GM19043 (cell line): ENCODE measurements around the gene EARS2.

ENCODE experiments used
- ATAC-seq: cut with Tn5 transposase; IDR thresholded peaks from one replicate; pipeline ENCODE4 v1.9.1; 2021; ENCODE audit warnings: low read depth; ENCODE audit not compliant: unreplicated experiment

Gene EARS2

DNA sequence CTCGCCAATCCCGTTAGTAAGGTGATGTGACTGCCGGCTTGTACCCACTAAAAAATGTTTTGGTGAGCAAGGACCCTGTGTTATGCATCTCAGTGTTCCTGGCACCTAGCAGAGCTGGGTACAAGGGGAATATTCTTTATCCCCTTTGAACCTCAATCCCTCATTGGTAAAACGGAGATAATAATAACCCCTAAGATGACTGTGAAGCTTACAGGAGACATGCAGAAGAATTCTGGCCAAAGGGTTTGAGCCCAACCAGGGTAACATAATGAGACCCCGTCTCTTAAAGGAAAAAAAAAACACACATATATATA is 47.8 kb downstream of the EARS2 start:
- ATAC-seq, result no peak

DNA sequence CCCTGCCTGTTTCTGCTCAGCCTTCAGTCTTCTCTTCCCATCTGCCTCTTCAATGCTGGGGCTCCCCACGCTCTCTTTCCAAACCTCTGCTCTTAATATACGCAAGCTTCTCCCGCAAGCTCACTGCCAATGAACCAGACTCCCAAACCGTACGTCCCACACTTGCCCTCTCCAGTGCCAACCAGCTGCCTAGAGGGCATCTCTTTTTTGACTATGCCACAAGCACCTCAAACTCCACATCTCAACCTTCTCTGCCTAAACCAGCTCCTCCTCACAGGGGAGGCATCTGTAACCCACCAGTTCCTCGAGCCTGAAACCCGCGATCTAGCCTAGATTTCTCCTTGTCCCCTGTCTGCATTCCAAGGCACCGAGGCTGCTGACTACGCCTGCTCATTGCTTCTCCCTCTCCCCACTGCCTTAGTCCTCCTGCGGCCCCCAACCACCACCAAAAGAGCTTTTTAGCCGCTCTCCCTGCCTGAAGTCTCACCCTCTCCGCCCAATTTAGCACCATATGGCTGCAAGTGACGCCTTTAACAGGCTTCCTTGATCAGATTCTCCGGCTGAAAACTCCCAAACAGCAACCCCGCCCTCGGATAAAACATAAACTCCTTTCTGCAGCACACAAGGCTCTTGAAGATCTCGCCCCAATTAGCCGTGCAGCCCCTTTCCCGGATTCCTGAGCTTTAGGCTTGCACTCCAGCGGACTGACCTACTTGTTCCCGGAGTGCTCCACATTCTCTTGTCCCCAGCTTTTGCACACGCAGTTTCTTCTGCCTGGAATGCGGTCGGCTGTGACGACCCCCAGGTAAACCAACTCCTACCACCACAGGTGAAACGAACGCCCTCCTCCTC is 48.3 kb downstream of the EARS2 start:
- ATAC-seq, result no peak

DNA sequence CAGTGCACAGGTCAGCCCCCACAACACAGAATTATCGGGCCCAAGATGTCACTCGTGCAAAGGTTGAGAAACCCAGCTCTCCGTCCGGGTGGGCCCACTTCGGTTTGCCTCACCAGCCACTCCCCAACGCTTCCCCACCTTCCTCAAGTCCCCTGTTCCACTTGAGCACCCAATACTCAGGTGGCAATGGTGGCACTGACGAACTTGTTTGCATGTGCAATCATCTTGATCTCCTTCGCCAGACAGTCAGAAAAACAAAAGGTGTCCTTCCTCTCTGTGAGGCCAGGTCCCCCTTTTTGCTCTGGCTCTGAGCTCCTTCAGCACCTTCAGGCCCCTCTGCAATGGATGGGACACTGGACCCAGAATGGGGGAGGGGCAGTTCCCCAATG is 50.5 kb downstream of the EARS2 start:
- ATAC-seq, result no peak

DNA sequence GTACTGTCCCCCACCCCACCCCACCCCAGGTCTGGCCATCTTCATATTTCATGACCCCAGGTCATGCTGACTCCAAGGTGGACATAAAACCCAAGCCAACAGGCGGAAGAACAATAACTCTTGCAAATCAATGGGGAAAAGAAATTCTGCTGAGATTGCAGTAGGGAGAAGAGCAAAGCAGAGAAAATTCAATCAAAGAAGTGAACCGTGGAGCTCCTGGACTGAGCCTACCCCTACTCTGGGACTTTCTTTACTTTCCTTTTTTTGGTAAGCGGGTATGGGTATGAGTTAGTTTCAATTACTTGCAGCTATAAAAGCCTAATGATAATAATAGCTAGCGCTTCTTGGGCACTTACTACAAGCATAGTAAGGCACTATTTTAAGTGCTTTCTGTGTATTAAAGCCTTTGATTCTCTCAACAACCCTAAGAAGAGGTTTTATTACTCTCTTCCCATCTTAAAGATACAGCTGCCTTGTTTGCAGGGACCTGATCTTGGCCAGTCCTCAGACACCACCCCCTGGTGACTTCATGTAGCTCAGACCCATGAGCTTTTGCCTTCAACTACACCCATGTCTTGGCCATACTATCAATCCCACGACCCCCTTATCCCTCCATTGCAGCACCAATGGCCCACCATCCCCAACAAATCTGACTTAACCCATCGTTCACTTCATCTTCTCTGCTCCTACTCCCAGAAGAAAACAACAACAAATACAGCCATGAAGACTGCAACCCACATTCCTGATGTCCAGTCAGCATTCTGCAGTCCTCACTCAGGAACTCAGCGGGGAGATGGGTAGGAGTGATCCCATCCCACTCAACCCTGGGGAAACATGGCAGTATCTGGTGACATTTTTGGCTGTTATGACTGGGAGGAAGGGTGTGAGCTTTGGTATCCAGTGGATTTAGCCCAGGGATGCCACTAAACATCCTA is 51.2 kb downstream of the EARS2 start:
- no peak for ATAC-seq

DNA sequence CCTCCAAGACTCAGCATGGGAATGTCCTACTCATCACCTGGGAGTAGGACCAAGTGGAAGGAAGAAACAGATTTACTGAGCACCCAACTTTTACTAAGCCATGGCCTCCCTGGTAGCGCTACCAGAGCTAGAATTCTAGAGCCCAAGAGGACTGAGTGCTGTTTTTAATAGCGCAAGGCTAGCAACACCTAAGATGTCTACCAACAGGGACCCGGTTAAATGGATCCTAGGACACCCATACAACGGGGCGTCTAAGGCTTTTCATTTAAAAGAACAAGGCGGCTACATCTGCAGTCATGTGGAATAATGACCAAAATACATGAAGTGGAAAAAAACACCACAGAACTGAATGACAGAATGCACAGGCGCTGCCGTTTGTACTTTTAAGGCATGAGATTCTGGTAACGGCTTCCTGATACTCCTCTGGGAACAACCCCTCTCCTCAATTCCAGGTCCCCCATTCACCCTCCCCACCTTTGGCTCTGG is 51.9 kb downstream of the EARS2 start:
- peak; percentile 8 for ATAC-seq

DNA sequence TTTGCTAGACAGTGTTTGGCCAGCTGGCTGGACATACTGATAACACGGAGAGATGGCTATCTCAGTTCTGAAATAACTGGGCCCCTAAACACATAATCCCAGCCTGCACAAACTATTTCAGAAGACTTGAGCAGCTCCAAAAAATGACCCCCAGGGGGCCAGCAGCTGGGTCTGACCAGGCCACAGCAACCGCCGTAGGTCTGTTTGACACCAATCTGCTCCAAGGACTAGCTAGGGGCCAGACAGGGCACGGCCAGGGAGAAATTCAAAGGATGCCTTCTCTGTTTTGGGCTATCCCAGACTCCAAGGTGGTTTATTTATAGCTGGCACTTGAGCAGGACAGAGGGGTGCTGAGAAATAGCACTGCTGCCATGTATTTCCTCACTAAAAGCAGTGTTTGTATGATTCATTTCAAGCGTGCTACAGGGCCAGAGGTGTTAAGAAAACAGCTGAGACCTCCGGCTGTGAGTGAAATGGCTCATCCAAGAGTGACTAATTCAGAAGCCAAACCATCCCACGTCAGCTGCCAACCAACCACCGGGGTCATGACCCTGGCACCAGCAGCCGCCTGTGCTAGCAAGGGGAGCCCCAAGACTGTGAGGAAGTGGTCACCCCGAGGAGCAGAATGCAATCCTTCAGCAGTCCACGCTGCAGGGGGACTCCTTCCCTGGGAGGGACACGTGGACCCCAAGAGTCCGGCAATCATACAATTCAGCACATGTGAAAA is 52.5 kb downstream of the EARS2 start:
- peak; percentile 74 for ATAC-seq

DNA sequence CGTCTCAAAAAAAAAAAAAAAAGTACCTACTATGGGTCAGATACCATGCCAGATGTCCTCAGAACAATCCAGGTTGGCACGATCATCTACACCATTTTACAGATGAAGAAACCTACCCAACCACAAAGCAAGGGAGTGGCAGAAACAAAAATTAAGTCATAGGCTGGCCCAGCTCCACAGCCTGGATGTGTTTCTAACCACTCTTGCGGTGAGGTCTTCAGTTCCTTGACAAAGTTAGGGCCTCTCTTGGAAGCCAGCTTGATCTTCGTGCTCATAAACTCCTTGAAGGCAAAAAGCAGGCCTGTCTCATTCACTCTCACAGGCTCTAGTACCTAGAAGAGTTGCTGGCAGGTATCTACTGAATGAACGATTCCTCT is 53.1 kb downstream of the EARS2 start:
- ATAC-seq, result no peak

DNA sequence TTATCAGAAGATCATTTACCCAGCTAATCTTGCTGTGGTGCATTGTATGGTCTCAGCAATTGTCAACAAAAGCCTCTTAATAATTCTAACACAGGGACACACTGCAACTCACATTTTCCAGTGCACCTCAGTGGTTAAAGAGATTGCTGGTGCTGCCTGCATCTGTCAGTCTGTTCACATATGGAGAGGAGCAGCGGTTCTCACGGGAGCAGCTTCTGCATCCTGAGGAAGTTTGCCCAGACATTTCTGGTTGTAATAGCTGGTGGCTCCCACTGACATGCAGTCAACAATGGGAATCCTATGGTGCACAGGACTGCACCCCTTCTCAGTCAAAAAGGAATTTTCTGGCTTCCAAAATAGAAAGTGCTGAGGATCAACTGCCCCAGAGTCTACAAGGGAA is 54.7 kb downstream of the EARS2 start:
- ATAC-seq, result no peak

DNA sequence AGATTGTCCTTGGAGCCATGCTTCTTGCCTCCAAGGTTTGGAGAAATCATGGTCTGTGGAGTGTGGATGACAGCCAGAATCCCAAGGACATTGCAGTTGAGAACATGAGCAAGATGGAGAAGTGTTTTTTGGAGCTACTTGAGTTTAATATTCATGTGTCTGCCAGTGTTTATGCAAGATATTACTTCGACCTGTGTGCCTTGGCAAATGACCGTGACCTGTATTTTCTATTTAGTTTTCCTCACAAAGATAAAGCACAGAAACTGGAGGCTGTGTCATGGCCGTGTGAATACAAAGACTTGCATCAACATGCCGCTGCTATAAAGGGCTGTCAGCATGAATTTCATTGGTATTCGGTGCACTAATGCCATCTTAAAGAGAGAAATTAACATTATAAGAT is 55.9 kb downstream of the EARS2 start:
- ATAC-seq, result no peak

DNA sequence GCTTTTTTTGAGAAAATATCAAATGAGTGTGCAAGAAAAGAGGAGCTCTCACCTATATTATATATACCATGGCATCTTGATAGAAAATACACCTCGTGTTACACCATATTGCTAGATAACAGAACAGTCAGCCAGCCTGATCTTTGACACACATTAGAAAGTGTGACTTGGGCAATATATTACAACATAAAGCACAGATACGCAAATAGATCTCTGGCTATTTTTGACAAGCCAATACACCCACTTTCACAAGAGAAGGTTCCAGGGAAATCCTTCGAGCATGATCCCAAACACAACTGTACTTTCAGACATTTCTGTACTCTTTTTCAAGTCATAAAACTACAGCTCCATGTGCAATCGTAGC is 56.3 kb downstream of the EARS2 start:
- ATAC-seq, result no peak

DNA sequence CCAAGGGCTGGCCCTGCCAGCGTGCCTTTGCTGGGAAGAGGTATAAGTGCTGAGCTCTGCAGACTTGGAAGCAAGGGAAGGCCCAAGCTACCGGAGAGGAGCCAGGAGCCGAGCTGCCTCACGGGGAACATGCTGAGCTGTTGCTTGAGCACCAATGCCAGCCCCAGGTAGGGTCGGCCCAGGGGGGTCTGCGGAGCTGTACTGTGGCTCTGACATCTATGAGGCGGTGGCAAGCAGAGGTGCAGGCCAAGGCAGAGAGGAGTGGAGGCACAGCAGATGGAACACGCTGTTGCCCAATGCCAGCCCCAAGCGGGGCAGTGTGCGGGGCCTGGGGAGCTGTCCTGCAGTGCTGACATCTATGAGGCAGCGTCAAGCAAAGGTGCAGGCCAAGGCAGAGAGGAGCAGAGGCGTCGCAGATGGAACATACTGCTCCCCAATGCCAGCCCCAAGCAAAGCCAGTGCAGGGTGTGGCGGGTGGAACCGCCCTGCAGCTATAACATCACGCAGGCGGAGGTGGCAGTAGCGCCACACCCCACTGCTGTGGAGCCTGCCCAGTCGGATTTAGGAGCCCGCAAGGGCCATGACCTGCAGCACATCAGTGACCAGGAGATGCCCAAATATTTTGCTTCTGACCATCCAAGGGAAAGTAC is 56.8 kb downstream of the EARS2 start:
- no peak for ATAC-seq

DNA sequence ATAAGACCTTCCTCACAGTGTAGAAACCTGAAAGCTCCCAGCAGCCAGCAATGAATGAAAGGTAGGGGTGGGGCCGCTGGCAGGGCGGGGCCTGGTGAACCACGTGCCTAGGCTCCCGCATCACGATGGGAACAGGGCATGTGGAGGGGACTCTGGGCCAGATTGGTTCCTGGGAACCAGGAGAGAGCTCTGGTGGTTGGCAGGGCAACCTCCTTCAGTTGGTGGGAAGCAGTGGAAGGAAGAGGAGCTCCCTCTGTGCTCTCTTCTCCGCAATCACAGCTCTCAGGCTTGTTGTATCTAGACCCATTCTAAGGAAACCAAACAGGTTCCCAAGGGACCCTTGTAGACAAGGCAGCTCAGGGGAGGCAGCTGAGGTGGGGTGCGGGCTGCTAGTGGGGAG is 57.3 kb downstream of the EARS2 start:
- no peak for ATAC-seq

DNA sequence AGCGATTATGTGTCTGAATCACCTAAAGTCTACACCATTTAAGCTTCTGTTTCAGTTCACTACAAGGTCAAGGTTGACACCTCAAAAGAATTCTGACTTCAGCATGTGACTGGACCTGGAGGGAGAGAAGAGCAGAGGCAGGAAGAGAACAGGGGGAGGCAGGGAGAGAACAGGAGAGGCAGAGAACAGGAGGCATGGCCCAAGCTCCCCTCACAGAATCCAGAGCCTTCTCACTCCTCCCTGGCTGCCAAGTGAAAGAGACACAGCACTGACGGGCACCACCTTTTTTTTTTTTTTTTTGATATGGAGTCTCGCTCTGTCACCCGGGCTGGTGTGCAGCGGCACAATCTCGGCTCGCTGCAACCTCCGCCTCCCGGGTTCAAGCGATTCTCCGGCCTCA is 58.3 kb downstream of the EARS2 start:
- no peak for ATAC-seq

DNA sequence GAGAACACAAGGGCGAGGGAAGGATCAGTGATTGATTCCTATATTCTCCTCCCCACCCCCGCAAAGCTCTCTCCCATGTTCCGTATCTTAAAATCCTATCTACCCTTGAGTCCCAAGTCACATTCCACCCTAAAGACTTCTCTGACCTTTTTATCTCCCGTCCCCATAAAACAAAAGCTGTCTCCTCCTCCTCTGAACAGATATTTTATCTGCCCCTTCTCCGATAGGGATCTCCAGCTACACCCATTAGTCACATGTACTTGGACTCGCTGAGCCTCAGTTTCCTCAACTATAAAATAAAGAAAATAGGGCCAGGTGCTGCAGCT is 59.6 kb downstream of the EARS2 start:
- no peak for ATAC-seq

DNA sequence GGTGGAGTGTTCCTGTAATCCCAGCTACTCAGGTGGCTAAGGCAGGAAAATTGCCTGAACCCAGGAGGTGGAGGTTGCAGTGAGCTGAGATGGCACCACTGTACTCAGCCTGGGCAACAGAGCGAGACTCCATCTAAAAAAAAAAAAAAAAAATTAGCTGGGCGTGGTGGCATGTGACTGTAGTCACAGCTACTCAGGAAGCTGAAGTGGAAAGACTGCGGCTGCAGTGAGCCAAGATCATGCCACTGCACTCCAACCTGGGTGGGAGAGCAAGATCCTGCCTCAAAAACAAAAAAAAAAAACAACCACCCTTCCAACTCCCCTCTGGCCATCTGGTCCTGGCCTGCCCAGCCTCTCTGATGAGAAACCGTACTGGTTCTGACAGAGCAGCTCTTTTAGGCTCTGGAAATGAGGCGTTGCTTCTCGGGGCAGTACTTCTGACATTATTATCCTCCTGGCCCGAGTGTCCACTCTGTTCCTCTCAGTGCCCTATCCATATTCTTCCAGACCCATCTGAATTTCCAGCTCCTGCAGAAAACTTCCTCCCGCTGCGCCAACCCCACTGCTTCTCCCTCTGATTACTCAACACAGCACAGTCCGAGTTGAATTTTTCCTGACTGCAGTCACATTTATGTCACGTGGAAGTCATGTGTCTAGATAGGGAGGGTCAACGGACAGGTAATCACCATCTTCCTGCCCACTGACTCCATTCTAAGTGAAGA is 60.2 kb downstream of the EARS2 start:
- ATAC-seq, result no peak

DNA sequence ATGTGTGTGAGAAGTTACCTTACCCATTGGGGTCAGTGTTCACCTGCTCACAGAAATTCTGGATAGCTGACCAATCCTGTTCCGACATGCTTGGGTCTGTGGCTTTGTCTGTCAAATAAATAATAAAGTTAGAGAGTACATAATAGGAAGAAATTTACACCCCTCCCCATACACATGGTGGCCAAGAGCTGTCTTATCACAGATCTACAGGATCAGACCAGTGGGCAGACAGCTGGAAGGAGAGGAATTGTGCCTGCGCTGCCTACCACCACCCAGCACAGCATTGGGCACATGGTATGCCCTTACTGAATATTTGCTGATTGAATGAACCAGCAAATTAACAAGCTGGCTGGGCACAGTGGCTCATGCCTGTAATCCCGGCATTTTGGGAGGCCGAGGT is 61.5 kb downstream of the EARS2 start:
- ATAC-seq, result no peak

DNA sequence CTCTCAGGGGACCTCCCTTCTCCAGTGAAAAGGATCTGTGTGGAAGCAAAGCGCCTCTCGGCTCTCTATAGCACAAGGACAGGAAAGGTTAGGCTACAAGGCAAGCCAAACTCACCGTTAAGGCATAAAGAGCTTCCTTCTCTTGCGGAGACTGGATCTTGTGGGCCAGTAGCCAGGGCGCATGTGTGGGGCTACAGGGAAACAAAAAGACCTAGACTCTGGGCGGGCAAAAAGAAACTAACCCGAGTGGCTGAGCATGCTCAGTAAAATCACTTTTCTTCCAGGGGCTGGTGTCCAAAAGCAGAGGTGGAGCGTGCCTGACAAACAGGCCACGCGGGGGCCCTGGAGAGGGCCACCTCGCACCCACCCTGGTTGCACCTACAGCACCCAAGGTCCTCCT is 63.0 kb downstream of the EARS2 start:
- no peak for ATAC-seq

DNA sequence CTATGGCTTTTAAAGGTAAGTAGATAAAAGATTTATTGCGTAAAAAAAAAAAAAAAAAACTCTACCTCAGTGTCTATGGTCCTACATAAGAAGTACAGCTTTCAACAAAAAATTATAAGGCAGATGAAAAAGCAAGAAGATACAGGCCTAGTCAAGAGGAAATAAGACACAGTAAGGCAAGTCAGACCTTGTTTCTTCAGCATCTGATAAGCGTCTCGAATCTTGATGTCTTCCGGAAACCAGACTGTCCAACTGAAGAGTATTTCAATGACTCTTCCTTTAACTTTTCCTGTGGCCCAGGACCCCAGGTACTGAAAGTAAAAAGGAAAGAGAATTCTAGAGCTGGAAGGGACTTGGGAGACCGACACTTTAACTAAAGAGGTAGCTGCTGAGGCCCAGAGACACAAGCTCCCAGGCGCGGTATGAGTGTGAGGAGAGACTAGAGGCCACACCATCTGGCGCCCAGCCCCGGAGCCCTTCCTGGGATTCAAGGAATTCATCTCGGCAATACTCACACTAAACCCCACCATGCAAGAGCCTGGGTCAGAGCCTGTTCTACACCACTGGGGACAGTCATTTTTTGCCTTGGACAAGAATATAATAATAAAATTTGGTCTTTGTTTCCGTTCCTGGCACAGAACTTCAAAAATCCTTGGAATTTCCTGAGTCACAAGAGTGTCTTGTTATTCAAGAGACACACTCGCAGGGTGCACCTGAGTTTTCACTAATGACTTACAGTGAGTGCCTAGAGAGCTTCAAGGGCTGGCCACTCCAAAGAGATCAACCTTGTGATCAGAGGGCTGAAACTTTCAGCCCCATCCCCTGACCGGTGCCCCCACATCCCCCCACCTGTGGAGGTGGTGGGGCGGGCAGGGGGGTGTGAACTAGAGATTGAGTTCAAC is 65.4 kb downstream of the EARS2 start:
- ATAC-seq, result no peak

DNA sequence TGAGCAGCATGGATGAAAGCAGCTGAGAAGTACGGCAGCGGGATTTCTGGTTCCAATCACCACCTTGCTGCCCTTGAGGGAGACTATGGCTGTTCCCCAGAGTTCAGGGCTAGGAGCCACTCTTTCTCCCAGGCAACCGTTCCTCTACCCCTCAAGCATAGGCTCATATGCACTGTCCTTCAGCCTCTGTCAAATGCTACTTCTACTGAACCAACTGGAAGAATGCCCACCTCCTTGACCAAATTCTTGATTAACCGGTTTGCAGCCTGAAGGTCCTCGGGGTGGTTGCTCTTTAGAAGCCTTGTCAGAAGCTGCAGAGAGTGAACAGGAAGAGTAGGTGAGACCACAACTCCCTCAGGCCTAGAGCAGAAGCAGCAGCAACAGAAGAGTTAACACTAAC is 70.7 kb downstream of the EARS2 start:
- no peak for ATAC-seq
